K562 (cell line): ENCODE data around the gene CSNK1D.

ENCODE experiments used
- FOXK2 ChIP-seq, 2 experiments: fragments of 450-650 bp; IDR thresholded peaks in 1 of 2; conservative IDR thresholded peaks in 1 of 2; 2 replicates each; pipeline ENCODE4 v1.6.1; 2016; ENCODE audit warnings: low read depth in 2 of 2, mild to moderate bottlenecking in 1 of 2
- JUN ChIP-seq, 2 experiments: sonication (generic) in 1 of 2; formaldehyde crosslinking in 1 of 2; IDR thresholded peaks; 2 replicates each; pipeline versions ENCODE4 v1.6.1 to v1.8.0; 2012 to 2022; ENCODE audit warnings: borderline replicate concordance in 2 of 2, mild to moderate bottlenecking in 2 of 2, improper control_type of control experiment in 1 of 2, low read depth in 1 of 2, low read length in 1 of 2, missing genetic modification reagents in 1 of 2
- SUPT5H ChIP-seq: fragments of 450-650 bp; IDR thresholded peaks from 2 replicates; pipeline ENCODE4 v1.6.1; 2016
- TF ChIP-seq, protein P1 (sequence below), 3 experiments: IDR thresholded peaks in 2 of 3; conservative IDR thresholded peaks in 1 of 3; 2 replicates each; pipeline ENCODE4 v1.5.1; 2011 to 2012; ENCODE audit warnings: low read length in 3 of 3, mild to moderate bottlenecking in 3 of 3, control low read depth in 2 of 3, improper control_type of control experiment in 1 of 3, inconsistent platforms in 1 of 3, low read depth in 1 of 3, mixed read lengths in 1 of 3, moderate library complexity in 1 of 3; ENCODE audit not compliant: insufficient read depth in 2 of 3
- TF ChIP-seq, protein P2 (sequence below), 2 experiments: fragments of 450-650 bp; formaldehyde crosslinking in 1 of 2; IDR thresholded peaks; 2 replicates each; pipeline versions ENCODE4 v1.4.0 to v1.6.1; 2014 to 2020; ENCODE audit warnings: mild to moderate bottlenecking in 2 of 2, borderline replicate concordance in 1 of 2, low read depth in 1 of 2
- TF ChIP-seq, protein P3 (sequence below), 2 experiments: fragments of 450-650 bp in 1 of 2; sonication (generic) in 1 of 2; formaldehyde crosslinking in 1 of 2; IDR thresholded peaks in 1 of 2; conservative IDR thresholded peaks in 1 of 2; 2 replicates each; pipeline versions ENCODE4 v1.6.1 to v1.8.1; 2016 to 2023; ENCODE audit warnings: mild to moderate bottlenecking in 2 of 2, moderate library complexity in 2 of 2, inconsistent platforms in 1 of 2, missing genetic modification reagents in 1 of 2
- TF ChIP-seq, protein P4 (sequence below), 2 experiments: fragments of 250-450 bp in 1 of 2; fragments of 450-650 bp in 1 of 2; sonication (Bioruptor Pico) in 1 of 2; IDR thresholded peaks; 2 replicates each; pipeline versions ENCODE4 v1.6.1 to v1.8.0; 2016 to 2021; ENCODE audit warnings: mild to moderate bottlenecking in 2 of 2, moderate library complexity in 2 of 2, missing compliant biosample characterization in 1 of 2, missing genetic modification characterization in 1 of 2

DNA sequence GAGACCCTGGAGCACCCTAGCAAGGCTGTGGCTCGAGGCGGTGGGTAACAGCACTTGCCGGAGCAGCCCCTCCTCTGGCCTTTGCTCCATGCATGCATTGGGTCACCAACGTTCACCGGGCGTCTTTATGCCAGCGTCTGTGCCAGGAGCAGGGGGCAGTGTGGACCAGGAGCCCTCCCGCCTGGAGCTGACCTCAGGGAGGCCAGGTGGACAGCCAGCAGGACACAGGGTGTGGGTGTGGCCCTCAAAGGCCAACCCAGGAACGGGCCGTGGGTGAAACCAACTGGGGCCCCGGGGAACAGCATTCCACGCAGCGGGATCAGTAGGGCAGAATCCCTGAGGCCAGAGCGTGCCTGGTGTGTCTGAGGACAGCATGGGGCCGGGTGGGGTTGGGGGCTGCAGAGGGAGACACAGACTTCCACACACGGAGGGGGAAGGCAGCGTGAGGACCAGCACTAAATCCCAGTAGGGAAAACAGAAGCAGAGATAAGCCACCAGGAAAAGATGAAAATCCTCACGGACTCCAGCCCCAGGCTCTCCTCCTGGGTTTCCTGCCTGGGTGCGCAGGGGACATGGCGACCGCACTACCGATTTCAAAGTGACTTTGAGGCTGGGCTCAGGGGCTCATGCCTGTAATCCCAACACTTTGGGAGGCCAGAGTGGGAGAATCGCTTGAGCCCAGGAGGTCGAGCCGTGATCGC lies 46.8 kb upstream of the CSNK1D start:
- TF ChIP-seq JUN (IDR thresholded peaks at IDR 0.05; ENCODE audit: borderline replicate concordance, low read depth, low read length) (no peak), JUN (CRISPR knock-in tag; IDR thresholded peaks at IDR 0.05; ENCODE audit: borderline replicate concordance) (no peak), SUPT5H (no peak), FOXK2 (conservative IDR thresholded peaks at IDR 0.05 in 1 of 2, IDR thresholded peaks at IDR 0.05 in 1 of 2; ENCODE audit: low read depth in 2 of 2) (no peak)
- TF ChIP-seq, protein P1, sequence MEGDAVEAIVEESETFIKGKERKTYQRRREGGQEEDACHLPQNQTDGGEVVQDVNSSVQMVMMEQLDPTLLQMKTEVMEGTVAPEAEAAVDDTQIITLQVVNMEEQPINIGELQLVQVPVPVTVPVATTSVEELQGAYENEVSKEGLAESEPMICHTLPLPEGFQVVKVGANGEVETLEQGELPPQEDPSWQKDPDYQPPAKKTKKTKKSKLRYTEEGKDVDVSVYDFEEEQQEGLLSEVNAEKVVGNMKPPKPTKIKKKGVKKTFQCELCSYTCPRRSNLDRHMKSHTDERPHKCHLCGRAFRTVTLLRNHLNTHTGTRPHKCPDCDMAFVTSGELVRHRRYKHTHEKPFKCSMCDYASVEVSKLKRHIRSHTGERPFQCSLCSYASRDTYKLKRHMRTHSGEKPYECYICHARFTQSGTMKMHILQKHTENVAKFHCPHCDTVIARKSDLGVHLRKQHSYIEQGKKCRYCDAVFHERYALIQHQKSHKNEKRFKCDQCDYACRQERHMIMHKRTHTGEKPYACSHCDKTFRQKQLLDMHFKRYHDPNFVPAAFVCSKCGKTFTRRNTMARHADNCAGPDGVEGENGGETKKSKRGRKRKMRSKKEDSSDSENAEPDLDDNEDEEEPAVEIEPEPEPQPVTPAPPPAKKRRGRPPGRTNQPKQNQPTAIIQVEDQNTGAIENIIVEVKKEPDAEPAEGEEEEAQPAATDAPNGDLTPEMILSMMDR (IDR thresholded peaks at IDR 0.05 in 2 of 3, conservative IDR thresholded peaks at IDR 0.05 in 1 of 3; ENCODE audit: insufficient read depth in 2 of 3, low read depth in 1 of 3, low read length in 3 of 3): no peak
- TF ChIP-seq, protein P2, sequence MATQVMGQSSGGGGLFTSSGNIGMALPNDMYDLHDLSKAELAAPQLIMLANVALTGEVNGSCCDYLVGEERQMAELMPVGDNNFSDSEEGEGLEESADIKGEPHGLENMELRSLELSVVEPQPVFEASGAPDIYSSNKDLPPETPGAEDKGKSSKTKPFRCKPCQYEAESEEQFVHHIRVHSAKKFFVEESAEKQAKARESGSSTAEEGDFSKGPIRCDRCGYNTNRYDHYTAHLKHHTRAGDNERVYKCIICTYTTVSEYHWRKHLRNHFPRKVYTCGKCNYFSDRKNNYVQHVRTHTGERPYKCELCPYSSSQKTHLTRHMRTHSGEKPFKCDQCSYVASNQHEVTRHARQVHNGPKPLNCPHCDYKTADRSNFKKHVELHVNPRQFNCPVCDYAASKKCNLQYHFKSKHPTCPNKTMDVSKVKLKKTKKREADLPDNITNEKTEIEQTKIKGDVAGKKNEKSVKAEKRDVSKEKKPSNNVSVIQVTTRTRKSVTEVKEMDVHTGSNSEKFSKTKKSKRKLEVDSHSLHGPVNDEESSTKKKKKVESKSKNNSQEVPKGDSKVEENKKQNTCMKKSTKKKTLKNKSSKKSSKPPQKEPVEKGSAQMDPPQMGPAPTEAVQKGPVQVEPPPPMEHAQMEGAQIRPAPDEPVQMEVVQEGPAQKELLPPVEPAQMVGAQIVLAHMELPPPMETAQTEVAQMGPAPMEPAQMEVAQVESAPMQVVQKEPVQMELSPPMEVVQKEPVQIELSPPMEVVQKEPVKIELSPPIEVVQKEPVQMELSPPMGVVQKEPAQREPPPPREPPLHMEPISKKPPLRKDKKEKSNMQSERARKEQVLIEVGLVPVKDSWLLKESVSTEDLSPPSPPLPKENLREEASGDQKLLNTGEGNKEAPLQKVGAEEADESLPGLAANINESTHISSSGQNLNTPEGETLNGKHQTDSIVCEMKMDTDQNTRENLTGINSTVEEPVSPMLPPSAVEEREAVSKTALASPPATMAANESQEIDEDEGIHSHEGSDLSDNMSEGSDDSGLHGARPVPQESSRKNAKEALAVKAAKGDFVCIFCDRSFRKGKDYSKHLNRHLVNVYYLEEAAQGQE (IDR thresholded peaks at IDR 0.05; ENCODE audit: borderline replicate concordance): no peak
- TF ChIP-seq, protein P2 (CRISPR knock-in tag; IDR thresholded peaks at IDR 0.05; ENCODE audit: low read depth): no peak
- TF ChIP-seq, protein P3, sequence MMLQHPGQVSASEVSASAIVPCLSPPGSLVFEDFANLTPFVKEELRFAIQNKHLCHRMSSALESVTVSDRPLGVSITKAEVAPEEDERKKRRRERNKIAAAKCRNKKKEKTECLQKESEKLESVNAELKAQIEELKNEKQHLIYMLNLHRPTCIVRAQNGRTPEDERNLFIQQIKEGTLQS (IDR thresholded peaks at IDR 0.05): no peak
- TF ChIP-seq, protein P3 (CRISPR knock-in tag; conservative IDR thresholded peaks at IDR 0.05): no peak
- TF ChIP-seq, protein P4, sequence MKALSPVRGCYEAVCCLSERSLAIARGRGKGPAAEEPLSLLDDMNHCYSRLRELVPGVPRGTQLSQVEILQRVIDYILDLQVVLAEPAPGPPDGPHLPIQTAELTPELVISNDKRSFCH (CRISPR knock-in tag; IDR thresholded peaks at IDR 0.05): no peak
- TF ChIP-seq, protein P4 (tag; IDR thresholded peaks at IDR 0.05): no peak
